ENCODE measurements around the gene FRAT2.

The FRAT2 gene

DNA sequence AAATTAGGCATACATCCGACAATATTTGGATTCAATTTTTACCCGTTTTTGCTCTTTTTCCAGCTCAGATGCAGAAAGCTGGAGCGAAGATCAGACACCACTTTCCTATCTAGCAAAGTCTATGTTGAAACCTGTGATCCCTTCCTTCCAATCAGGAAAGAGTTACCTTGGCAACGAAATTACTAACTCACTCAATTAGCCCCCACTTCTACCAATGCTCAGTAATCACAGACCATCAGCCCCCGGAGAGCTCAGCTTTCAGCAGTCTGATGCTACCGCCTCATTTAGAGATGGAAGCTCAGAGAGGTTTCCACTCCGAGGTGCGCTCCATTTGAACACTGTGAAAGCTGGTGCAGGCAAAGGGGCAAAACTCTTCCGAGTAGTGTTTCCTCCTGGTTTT is 8.8 kb downstream of the FRAT2 start:
- DNase-seq (ENCODE audit: low spot score), result no peak

DNA sequence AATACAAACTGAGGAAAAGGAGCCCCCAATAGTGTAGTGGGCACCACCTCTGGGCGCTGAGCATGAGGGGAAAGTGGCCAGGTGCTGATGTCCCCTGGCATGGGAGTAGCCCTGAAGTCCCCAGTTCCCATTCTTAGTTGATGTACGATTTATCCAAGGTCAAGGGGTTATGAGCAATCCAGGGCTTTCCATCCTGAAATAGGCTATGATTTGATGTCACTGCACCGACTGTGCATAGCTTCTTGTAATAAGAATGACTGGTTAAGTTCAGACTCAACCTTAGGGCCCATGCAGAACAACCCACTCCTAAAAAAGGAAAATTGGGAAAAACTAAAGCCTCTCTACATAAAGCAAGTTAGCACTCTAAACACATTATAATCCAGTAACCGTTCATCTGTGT is 11.0 kb downstream of the FRAT2 start:
- DNase-seq (ENCODE audit: low spot score), result no peak

DNA sequence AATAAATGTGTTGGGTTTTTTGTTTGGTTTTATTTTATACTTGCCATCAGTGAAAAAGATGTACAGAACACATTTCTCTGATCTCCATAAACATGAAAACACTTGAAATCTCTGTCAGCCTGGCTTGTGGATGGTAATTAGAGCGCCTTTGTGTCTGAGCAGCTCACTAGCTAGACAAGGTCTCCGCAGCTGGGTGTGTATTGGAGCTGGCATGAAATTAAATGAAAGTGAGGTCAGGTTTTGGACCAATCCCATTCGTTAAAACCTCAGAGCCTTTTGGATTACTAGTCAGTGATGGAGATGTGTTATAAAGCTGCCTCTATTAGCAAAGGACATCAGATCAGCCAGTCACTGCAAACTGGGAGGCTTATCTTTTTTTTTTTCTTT is 12.7 kb downstream of the FRAT2 start:
- DNase-seq (ENCODE audit: low spot score), result no peak

DNA sequence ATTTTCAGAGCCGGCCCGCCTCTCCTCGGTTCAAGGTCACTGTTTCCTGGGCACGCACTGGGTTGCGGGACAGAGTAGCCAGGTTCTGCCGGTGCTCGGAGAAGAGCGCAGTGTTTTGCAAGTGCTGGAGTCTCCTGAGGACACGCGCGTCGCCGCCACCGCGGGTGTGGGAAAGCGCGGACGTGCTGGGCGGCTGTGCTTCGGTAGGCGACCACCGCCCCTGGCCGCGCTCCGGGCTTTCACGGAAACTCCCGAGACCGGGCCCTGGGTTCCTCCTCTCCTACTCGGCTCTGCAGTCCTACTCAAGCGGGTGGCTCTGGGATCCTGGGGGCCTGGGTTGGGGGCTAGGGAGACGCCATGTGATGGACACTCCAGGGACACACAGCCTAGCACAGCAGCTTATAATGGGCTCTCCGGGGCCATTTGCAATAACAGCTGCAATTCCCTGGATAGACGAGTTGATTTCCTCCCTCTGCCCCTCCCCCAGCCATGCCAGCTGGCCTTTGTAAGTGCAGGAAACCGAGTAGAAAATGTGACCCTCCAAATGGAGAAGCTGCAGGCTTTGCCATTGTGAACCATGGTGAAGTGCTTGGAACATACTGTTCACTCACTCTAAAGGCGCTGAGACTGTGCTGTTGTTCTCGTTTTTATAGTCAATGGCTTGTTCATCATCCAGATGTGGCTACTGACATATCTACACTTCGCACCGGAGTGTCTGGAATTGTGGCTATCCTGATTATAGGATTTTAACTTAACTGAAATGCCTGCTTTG is 13.3 kb downstream of the FRAT2 start:
- no peak for DNase-seq (ENCODE audit: low spot score)

DNA sequence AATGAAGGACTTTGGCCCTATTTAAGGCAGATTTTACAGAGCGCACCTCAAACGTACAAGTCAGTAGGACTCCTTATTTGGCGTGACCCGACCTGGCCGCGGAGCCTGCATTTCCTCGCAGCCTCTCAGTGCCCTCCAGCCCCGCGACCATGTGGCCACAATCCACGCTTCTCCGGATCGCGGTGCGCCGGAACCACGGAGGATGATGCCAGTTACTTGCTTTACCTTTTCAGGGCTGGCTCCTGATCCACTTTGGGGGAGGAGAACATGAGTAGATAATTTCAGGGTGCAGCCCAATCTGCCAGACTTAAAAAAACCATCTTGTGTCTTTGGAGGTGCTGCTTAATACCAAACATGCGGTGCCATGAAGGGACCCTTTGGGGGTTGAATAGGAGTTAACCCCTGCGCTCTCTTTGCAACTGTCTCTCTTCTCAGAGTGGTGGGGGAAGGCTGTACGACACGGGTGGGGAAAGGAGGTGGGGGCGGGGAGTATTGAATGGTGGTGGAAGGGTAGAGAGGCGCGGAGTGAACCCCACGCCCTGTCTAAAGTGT is 14.0 kb downstream of the FRAT2 start:
- DNase-seq (ENCODE audit: low spot score), result no peak

DNA sequence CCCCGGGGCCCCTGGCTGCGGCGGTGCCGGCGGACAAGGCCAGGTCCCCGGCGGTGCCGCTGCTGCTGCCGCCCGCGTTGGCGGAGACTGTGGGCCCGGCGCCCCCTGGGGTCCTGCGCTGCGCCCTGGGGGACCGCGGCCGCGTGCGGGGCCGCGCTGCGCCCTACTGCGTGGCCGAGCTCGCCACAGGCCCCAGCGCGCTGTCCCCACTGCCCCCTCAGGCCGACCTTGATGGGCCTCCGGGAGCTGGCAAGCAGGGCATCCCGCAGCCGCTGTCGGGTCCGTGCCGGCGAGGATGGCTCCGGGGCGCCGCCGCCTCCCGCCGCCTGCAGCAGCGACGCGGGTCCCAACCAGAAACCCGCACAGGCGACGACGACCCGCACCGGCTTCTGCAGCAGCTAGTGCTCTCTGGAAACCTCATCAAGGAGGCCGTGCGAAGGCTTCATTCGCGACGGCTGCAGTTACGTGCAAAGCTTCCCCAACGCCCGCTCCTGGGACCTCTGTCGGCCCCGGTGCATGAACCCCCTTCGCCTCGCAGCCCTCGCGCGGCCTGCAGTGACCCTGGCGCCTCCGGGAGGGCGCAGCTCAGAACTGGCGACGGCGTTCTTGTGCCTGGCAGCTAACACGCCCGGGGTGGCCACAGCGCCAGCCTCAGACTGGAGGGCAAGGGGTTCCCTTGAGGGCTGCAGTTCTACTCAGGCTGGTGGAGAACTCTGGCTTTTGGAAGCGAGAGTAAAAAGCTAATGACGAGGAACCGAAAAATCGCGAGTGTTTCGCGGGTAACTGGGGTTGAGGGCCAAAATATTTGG is 14.7 kb downstream of the FRAT2 start:
- peak; percentile 68 for DNase-seq (ENCODE audit: low spot score)

DNA sequence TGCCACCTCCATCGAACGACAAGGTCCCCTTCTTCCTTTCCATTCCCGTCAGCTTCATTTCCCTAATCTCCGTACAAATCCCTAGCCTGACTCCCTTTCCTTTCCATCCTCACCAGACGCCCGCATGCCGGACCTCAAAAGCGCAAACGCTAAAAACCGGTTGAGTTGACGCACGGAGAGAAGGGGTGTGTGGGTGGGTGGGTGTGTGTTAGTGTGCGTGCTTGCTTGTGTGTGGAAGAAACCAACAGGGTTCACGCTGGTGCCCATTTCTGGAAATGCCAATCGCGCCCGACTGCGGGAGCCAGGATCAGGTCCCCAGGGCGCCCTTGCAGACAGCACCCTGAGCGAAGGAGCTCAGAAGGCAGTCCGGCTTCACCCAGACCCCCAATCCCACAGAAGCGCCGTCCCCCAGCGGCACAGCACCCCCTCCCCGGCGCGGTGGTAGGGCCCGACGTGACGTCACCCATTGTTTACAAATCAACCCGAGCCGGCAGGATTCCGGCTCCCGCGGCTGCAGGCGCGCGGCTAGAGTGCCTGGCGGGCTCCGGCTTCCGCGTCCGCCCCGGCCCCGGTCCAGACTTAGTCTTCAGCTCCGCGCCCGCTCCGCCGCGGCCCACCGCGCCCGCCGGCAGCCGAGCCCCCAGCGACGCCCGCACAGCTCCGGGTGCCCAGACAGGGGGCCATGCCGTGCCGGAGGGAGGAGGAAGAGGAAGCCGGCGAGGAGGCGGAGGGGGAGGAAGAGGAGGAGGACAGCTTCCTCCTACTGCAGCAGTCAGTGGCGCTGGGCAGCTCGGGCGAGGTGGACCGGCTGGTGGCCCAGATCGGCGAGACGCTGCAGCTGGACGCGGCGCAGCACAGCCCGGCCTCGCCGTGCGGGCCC is 15.5 kb downstream of the FRAT2 start, which contains the start of gene FRAT1:
FRAT1 (plus strand) TSS at position 500 of the 880 bp plus-strand sequence; CDS start at position 683, 183 bp downstream.
- peak; percentile 78 for DNase-seq (ENCODE audit: low spot score)

DNA sequence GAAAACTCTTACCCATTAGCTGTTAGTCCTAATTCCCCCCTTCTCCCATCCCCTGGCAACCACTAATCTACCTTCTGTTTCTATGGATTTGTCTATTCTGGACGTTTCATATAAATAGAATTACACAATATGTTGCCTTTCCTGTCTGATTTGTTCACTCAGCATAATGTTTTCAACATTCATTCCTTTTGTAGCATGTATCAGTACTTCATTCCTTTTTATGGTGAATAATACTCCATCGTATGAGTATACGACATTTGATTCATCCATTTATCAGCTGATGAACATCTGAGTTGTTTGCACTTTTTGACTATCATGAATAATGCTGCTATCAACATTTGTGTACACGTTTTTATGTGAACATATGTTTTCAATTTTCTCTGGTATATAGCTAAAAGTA is 19.9 kb downstream of the FRAT2 start:
- no peak for DNase-seq (ENCODE audit: low spot score)

DNA sequence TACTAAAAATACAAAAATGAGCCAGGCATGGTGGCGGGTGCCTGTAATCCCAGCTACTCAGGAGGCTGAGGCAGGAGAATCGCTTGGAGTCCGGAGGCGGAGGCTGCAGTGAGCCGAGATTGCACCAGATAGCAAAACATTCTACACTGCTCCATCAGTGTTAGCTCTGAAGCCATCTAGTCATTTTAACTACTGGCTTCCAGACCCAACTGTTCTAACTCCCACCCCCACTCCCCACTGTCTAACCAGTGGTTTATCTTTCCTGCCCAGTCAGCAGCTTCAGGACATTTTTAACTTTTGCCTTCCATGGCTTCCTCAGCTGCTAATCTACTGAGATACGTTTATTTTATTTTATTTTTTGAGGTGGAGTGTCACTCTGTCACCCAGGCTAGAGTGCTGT is 21.6 kb downstream of the FRAT2 start:
- DNase-seq (ENCODE audit: low spot score), result no peak

DNA sequence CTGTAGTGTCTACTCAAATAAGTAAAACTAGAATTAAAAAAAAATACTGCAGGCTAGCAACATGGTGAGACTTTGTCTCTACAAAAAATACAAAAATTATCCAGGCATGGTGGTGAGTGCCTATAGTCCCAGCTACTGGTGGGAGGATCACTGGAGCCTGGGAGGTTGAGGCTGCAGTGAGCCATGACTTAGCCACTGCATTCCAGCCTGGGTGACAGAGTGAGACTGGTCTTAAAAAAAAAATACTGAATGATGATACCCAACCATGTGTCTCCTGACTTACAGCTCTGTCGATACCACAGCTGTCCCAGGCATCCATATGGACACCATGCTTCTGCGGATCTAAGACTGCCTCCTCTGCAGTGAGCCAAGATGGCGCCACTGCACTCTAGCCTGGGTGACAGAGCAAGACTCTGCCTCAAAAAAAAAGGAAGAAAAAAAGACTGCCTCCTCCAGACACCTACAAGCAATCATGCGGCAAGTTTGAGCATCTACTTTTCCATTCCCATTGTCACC is 23.4 kb downstream of the FRAT2 start:
- DNase-seq (ENCODE audit: low spot score), result no peak

DNA sequence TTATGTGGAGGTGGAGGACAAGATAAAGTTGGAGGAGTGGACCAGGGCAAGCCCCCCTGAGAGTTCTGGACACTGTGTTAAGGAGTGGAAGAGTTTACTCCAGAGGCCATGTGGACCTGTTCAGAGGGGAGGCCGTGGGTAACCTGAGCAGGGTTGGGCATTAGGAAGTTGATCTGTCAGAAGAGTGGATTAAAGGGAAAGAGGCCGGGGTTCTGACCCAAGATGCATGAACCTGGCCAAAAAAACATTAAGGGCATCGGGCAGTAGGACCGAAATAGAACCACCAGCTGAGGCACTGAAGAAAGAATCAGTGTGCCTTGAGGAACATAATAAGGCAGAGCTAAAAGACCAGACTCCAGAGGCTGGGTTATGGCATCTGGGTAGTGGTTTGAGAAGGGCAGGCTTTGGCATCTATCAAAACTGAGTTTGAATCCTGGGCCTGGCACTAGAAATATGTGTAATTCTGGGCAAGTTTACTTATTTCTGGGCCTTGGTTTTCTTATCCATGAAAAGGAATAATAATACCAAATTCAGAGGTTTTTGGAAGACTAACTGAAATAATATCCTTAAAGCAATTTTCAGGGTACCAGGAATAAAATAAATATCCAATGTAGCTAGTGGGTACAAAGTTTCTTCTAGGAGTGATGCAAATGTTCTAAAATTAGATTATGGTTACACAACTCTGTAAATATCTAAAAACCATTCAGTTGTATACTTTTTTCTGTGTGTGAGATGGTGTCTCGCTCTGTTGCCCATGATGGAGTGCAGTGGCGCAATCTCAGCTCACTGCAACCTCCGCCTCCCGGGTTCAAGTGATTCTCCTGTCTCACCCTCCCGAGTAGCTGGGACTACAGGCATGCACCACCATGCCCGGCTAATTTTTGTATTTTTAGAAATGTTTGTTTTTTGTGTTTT is 26.4 kb downstream of the FRAT2 start:
- no peak for DNase-seq (ENCODE audit: low spot score)

DNA sequence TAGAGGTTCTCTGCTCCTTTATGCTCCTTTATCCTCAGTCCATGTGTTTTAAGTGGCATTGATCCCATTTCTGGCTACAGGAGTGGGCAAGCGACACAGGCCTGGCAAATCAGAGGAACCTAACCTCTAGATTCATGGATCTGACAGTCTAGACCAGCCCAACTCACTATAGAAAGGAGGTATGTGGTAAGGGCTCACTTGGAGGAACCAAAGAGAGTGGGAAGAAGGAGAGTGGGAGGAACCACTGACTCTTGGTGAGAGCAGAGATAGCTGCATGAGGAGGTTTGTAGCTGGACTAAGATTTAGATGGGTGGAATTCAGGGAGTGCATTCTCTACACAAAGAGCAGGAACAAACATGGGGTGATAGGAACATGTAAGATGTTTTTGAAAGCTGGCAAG is 27.1 kb downstream of the FRAT2 start:
- no peak for DNase-seq (ENCODE audit: low spot score)

DNA sequence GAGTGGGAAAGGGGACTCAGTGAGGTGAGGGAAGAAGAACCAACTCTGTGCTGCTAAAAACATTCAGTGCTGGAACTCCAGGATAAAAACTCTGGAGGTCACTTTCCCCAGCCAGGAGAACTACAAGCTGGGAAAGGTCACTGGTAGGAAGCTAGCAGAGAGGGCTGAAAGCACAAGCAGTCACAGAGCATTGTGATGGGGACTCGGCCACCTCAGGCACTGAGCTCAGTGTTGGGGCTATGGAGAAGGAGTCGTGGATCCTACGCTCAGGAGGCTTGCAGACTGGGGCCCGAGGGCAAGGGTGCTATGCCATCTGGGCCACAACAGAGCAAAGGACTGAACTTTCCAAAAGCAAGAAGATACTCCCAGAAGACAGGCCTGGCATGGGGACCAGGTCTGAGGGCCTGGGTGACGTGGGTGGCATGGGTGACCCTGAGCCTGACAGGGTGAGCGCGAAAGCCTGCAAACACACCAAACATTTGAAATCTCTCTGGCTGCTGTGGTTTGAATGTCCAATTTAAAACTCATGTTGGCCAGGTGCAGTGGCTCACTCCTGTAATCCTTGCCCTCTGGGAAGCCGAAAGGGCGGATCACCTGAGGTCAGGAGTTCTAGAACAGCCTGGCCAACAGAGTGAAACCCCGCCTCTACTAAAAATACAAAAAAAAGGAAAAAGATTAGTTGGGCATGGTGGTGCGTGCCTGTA is 32.3 kb downstream of the FRAT2 start:
- DNase-seq (ENCODE audit: low spot score), result no peak

DNA sequence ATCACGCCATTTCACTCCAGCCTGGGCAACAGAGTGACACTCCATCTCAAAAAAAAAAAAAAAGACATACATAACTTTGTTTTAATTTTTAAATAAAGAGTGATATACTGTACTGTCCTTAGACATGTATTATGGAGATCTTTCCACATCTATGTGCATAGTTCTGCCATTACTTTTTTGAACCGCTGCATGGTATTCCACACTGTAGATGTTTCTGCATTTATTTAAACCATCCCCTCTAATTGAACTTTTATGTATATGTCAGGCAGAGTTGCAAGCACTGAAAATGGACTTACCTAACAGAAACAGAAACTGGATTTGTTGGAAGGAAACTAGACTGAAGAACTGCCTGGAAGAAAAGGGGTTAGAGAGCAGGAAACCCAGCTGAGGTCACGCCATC is 33.5 kb downstream of the FRAT2 start:
- no peak for DNase-seq (ENCODE audit: low spot score)

DNA sequence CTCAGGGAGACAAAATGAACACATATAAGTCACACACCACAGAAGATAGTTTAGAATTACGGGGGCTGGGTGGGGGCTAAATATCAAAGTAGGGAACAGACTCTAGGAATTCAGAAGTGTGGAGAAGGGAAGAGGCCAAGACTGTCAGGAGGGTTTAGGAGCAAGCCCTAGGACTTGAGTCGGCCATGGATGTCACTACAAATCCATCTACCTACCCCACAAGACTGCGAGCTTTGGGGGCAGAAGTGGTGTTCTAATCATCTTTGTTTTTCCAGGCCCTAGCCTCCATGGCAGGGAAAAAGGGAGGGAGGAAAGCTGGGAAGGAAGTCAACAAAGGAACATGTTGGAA is 36.3 kb downstream of the FRAT2 start:
- no peak for DNase-seq (ENCODE audit: low spot score)

DNA sequence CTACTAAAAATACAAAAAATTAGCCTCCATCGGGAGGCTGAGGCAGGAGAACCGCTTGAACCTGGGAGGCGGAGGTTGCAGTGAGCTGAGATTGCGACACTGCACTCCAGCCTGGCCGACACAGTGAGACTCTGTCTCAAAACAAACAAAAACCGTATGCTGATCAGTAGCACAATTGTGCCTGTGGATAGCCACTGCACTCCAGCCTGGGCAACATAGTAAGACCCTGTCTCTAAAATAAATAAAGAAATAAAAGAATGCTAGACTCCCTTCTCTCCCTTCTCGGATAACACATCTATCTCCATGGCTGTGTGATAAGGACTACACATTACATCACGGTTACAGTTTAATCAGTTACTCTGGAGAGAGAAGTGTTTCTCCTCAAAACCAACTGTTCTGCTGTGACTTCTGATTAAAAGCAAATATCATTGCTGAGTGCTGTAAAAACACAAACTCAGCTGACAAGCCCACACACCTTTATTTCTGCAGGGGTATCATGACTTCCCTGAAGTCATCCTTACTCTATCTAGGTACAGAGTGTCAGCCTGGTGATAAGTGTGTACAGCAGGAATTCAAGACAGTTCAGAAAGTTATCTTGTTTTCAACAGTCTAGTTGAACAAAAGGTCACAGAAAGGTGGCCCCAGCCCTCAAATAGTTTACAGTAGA is 36.8 kb downstream of the FRAT2 start:
- DNase-seq (ENCODE audit: low spot score), result no peak

DNA sequence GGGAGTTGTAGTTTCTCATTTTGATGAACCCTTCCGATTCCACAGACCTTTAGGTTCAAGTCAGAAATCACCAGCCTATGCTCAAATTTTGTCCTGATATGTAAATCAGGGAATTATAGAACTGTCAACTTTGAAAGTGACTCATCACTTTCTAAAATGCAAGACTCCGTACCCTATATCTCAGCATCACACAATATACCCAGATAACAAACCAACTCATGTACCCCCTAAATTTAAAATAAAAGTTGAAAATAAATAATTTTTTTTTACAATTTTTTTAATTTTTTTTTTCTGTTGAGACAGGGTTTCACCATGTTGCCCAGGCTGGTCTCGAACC is 41.7 kb downstream of the FRAT2 start:
- DNase-seq (ENCODE audit: low spot score), result no peak

DNA sequence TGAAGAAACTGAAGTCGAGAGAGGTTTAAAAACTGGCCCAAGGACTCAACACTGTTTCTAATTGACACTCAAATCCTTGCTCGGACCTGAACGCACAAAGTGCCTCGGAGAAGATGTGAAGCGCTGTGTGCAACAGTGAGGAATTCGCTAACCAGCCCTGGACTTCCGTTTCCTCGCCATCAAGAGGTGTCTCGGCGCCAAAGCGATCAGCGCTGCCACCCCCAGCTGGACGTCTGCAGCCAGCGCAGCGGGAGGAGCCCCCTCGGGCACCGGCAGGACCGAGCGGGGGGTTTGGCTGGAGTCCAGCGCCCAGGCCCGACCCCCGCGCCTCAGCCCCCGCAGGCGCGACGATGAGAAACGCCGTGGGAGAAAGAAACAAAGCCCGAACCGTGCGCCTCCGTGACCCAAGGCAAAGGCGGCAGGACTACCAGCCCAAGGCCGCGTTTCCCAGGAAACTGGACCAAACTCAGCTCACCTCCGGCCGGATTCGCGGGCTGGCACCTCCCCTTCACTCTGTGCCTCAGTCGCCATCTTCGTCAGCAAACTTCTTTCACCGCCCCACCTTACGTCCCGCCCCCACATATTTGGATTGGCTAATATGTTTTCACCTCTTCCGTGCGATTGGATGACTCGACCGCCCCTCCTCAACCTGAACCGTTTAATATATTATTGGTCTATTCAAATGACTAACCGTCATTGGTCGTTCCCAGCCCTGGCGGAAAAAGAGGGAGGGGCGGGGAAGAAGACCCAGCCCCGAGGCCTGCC is 42.2 kb downstream of the FRAT2 start, which contains the start of gene ARHGAP19:
ARHGAP19 (minus strand) TSS at position 541 of the 765 bp plus-strand sequence; CDS start at position 531, 10 bp downstream.
- peak; percentile 98 for DNase-seq (ENCODE audit: low spot score)

All from germinal center (tissue), 1 donor.